Stimulated activated CD8-positive, alpha-beta memory T cell treated with anti-CD3 and anti-CD28 coated beads, Interleukin-2, amount 100 ng/mL, for 1 hour (primary cell): Measurements from ENCODE around the gene CFAP91.

ENCODE experiments used
- DNase-seq, 2 donors: peaks; one replicate each; pipeline ENCODE4 v3.0.0-alpha.2; 2020; ENCODE audit warnings: low read depth in 2 of 2

Gene CFAP91

GRCh38 chr3:119702530-119703527, at the start of gene CFAP91:
CFAP91 (plus strand) TSS chr3:119703022; CDS start chr3:119703099, 77 bp downstream.
- DNase-seq = peak; percentile 65 to 67

- DNase-seq = no peak
These were observed 48.9 kb upstream of the CFAP91 start for GRCh38 chr3:119653876-119654275.

- no peak for DNase-seq
These were observed 44.7 kb upstream of the CFAP91 start for GRCh38 chr3:119657887-119658702.

GRCh38 chr3:119658994-119659393, 43.8 kb upstream of the CFAP91 start:
- no peak for DNase-seq

GRCh38 chr3:119659606-119660291, 43.1 kb upstream of the CFAP91 start:
- DNase-seq = no peak

- no peak for DNase-seq
These were observed 42.1 kb upstream of the CFAP91 start, which contains the start of gene POPDC2 for GRCh38 chr3:119660474-119661440. POPDC2 (minus strand) TSS chr3:119660589; CDS start chr3:119660423, 166 bp downstream.

GRCh38 chr3:119662604-119663373, 40.0 kb upstream of the CFAP91 start:
- no peak for DNase-seq

- no peak for DNase-seq
These were observed 38.9 kb upstream of the CFAP91 start for GRCh38 chr3:119663885-119664284.

GRCh38 chr3:119664370-119664769, 38.5 kb upstream of the CFAP91 start:
- DNase-seq = no peak

- no peak for DNase-seq
These were observed 37.9 kb upstream of the CFAP91 start for GRCh38 chr3:119664850-119665379.

GRCh38 chr3:119665954-119666559, 36.8 kb upstream of the CFAP91 start:
- DNase-seq = no peak

- DNase-seq = no peak
These were observed 32.8 kb upstream of the CFAP91 start for GRCh38 chr3:119669906-119670570.

- no peak for DNase-seq
These were observed 30.0 kb upstream of the CFAP91 start for GRCh38 chr3:119672776-119673175.

GRCh38 chr3:119673875-119674274, 28.9 kb upstream of the CFAP91 start:
- DNase-seq = no peak

GRCh38 chr3:119675188-119675874, 27.5 kb upstream of the CFAP91 start:
- DNase-seq = no peak

- DNase-seq = no peak
These were observed 26.8 kb upstream of the CFAP91 start for GRCh38 chr3:119676020-119676419.

- DNase-seq = peak; percentile 91 to 92
These were observed 25.8 kb upstream of the CFAP91 start, which contains the start of gene COX17 for GRCh38 chr3:119676771-119677640. COX17 (minus strand) TSS chr3:119677406; CDS start chr3:119677310, 96 bp downstream.
